Gastrocnemius medialis (tissue), 4 donors: Measurements from ENCODE around the gene ZNF362.

Source experiments
- CTCF ChIP-seq, 5 experiments: fragments of 450-650 bp in 3 of 5; fragments of 200-600 bp in 2 of 5; sonication (generic) in 2 of 5; IDR thresholded peaks in 4 of 5; conservative IDR thresholded peaks in 1 of 5; 1 replicate in 4 of 5; 2 replicates in 1 of 5; pipeline ENCODE4 v1.5.1; 2016 to 2019; ENCODE audit warnings: antibody characterized with exemption in 5 of 5, mild to moderate bottlenecking in 3 of 5, moderate library complexity in 3 of 5
- POLR2A ChIP-seq, 2 donors: fragments of 450-650 bp; IDR thresholded peaks; one replicate each; pipeline ENCODE4 v1.6.1; 2017; ENCODE audit warnings: antibody characterized with exemption in 2 of 2, mild to moderate bottlenecking in 2 of 2, moderate library complexity in 2 of 2

- TF ChIP-seq CTCF (IDR thresholded peaks at IDR 0.05 in 4 of 5, conservative IDR thresholded peaks at IDR 0.05 in 1 of 5) (no peak), POLR2A (IDR thresholded peaks at IDR 0.05) (no peak)
Measured at GRCh38 chr1:33241866-33242265, 14.4 kb upstream of the ZNF362 start.
